HEK293 (cell line): ENCODE results near the gene HMGN1.
A peak's percentile ranks its signal among the peaks of the same experiment; 100 is the strongest.

ENCODE experiments used
- CTCF ChIA-PET: fragments of 350-600 bp; formaldehyde crosslinking; extraction: SDS; loops from one replicate; lab custom pipeline; 2021; ENCODE audit warnings: antibody characterized with exemption; lab: Yijun Ruan, JAX
- POLR2A ChIA-PET: fragments of 300-600 bp; formaldehyde crosslinking; extraction: SDS; loops from one replicate; lab custom pipeline; 2020; ENCODE audit warnings: antibody characterized with exemption, inconsistent platforms; lab: Yijun Ruan, JAX
- H3K27ac ChIP-seq: fragments of 200-500 bp; sonication (Bioruptor generic); 2 replicates; pipeline ENCODE4 v1.5.1; 2014; ENCODE audit warnings: low read depth, low read length, control low read depth, inconsistent platforms; ENCODE audit errors: extremely low read depth
- H3K36me3 ChIP-seq, 2 experiments: fragments of 200-500 bp in 1 of 2; sonication (Bioruptor generic) in 1 of 2; 1 replicate in 1 of 2; 2 replicates in 1 of 2; pipeline ENCODE4 v1.5.1; 2014 to 2017; ENCODE audit warnings: inconsistent platforms in 2 of 2, low read length in 2 of 2; ENCODE audit not compliant: control insufficient read depth in 2 of 2, insufficient read depth in 1 of 2
- H3K4me1 ChIP-seq: fragments of 200-500 bp; sonication (Bioruptor generic); 2 replicates; pipeline ENCODE4 v1.5.1; 2014; ENCODE audit warnings: mild to moderate bottlenecking, low read length, inconsistent platforms; ENCODE audit not compliant: control insufficient read depth, insufficient read depth
- H3K4me3 ChIP-seq: 2 replicates; pipeline ENCODE4 v1.5.1; 2011; ENCODE audit warnings: low read depth, mild to moderate bottlenecking, control low read depth, low read length, moderate library complexity
- H3K9me3 ChIP-seq: fragments of 200-500 bp; sonication (Bioruptor generic); 2 replicates; pipeline ENCODE4 v1.5.1; 2014; ENCODE audit warnings: low read depth, low read length, inconsistent platforms; ENCODE audit not compliant: control insufficient read depth, insufficient read depth
- HIC1 ChIP-seq: fragments of 450-650 bp; formaldehyde crosslinking; IDR thresholded peaks from 2 replicates; pipeline ENCODE4 v1.5.1; 2016; ENCODE audit warnings: missing biosample characterization, missing genetic modification characterization
- SP3 ChIP-seq: fragments of 450-650 bp; formaldehyde crosslinking; IDR thresholded peaks from 2 replicates; pipeline ENCODE4 v1.5.1; 2016; ENCODE audit warnings: missing biosample characterization, missing genetic modification characterization
- ZFP69B ChIP-seq: fragments of 450-650 bp; formaldehyde crosslinking; IDR thresholded peaks from 2 replicates; pipeline ENCODE4 v1.5.1; 2016; ENCODE audit warnings: missing biosample characterization, missing genetic modification characterization
- ZNF341 ChIP-seq: fragments of 450-650 bp; formaldehyde crosslinking; IDR thresholded peaks from 2 replicates; pipeline ENCODE4; 2016; ENCODE audit warnings: low read depth, missing biosample characterization, missing genetic modification characterization
- ZNF518A ChIP-seq: fragments of 450-650 bp; formaldehyde crosslinking; conservative IDR thresholded peaks from 2 replicates; pipeline ENCODE4 v1.5.1; 2016; ENCODE audit warnings: low read depth, missing biosample characterization, missing genetic modification characterization
- ZNF521 ChIP-seq: fragments of 450-650 bp; formaldehyde crosslinking; IDR thresholded peaks from 2 replicates; pipeline ENCODE4 v1.5.1; 2017; ENCODE audit warnings: missing biosample characterization, mild to moderate bottlenecking, missing genetic modification characterization
- ZNF529 ChIP-seq: fragments of 450-650 bp; formaldehyde crosslinking; IDR thresholded peaks from 2 replicates; pipeline ENCODE4 v1.5.1; 2017; ENCODE audit warnings: missing genetic modification characterization, missing biosample characterization; ENCODE audit not compliant: insufficient replicate concordance
- ZNF560 ChIP-seq: fragments of 450-650 bp; formaldehyde crosslinking; IDR thresholded peaks from 2 replicates; pipeline ENCODE4 v1.5.1; 2017; ENCODE audit warnings: missing biosample characterization, missing genetic modification characterization, borderline replicate concordance
- ZNF580 ChIP-seq: fragments of 450-650 bp; formaldehyde crosslinking; IDR thresholded peaks from 2 replicates; pipeline ENCODE4 v1.5.1; 2016; ENCODE audit warnings: missing biosample characterization, missing genetic modification characterization
- ZSCAN5A ChIP-seq: fragments of 450-650 bp; formaldehyde crosslinking; IDR thresholded peaks from 2 replicates; pipeline ENCODE4 v1.5.1; 2016; ENCODE audit warnings: missing biosample characterization, missing genetic modification characterization
- TF ChIP-seq, protein P1 (sequence below): fragments of 450-650 bp; formaldehyde crosslinking; IDR thresholded peaks from 2 replicates; pipeline ENCODE4 v1.5.1; 2017; ENCODE audit warnings: missing biosample characterization, missing genetic modification characterization
- TF ChIP-seq, protein P2 (sequence below): fragments of 450-650 bp; formaldehyde crosslinking; IDR thresholded peaks from 2 replicates; pipeline ENCODE4 v1.5.1; 2017; ENCODE audit warnings: missing biosample characterization, missing genetic modification characterization

Gene HMGN1

DNA sequence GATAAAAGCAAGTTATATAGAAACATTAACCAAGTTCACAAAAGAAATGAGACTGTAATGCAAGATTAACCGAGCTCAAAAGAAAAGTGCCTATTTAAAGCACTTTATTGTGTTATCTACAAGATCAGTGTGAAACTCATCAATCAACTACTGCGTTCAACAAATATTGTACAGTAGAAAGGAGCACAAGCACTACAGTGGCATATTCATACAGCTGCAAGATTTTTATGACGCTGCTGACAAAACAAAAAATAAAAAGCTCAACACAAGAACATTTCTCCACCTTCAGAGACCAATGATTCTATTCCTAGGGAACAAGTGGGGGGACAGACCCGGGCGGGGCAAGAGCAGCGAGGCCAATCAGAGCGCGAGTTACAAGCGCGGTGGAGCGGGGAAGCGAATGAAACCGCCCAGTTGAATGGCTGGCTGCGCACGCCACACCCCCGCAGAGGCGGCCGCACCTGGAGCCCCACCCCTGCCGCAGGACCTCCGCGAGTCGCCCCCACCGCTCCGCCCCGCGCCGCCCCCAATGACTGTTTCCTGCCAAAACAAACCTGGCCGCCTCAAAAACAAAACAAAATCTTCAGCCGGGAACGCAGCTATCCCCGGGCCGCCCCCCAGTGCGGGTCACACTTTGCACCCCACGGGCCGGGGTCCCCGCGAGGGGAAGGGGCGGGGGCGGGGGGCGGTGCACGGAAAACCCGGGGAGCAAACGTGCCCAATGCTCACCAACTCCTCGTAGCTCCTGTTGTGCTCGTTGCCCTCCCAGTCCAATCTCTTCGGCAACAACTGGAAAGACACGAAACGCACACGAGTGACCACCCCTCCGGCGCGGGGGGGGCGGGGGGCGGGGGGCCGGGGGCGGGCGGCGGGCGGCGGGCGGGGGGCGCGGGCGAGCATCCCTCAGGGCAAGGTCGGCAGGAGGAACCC is 36.5 kb downstream of the HMGN1 start (continued):
- no peak for TF ChIP-seq HIC1 (tag by site-specific recombination)
- no peak for TF ChIP-seq ZNF529 (tag by site-specific recombination)
- peak; percentile 67 for TF ChIP-seq ZNF341 (tag by site-specific recombination)
- TF ChIP-seq ZNF560 (tag by site-specific recombination), result no peak
- peak; percentile 99 for TF ChIP-seq SP3 (tag by site-specific recombination)
- no peak for TF ChIP-seq ZSCAN5A (tag by site-specific recombination)
- TF ChIP-seq ZNF580 (tag by site-specific recombination), result no peak
- no peak for TF ChIP-seq ZNF521
- TF ChIP-seq, protein P1, sequence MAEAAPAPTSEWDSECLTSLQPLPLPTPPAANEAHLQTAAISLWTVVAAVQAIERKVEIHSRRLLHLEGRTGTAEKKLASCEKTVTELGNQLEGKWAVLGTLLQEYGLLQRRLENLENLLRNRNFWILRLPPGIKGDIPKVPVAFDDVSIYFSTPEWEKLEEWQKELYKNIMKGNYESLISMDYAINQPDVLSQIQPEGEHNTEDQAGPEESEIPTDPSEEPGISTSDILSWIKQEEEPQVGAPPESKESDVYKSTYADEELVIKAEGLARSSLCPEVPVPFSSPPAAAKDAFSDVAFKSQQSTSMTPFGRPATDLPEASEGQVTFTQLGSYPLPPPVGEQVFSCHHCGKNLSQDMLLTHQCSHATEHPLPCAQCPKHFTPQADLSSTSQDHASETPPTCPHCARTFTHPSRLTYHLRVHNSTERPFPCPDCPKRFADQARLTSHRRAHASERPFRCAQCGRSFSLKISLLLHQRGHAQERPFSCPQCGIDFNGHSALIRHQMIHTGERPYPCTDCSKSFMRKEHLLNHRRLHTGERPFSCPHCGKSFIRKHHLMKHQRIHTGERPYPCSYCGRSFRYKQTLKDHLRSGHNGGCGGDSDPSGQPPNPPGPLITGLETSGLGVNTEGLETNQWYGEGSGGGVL, result peak; percentile 54
- TF ChIP-seq ZNF518A (tag by site-specific recombination), result no peak; the same call in 1 of the 2 replicates
- TF ChIP-seq ZFP69B (tag by site-specific recombination), result no peak

- TF ChIP-seq, protein P2, sequence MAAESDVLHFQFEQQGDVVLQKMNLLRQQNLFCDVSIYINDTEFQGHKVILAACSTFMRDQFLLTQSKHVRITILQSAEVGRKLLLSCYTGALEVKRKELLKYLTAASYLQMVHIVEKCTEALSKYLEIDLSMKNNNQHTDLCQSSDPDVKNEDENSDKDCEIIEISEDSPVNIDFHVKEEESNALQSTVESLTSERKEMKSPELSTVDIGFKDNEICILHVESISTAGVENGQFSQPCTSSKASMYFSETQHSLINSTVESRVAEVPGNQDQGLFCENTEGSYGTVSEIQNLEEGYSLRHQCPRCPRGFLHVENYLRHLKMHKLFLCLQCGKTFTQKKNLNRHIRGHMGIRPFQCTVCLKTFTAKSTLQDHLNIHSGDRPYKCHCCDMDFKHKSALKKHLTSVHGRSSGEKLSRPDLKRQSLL, result no peak
- CTCF ChIA-PET, result no interaction called here
Observed at GRCh38 chr21:39311164-39311563, 37.7 kb downstream of the HMGN1 start.

More at GRCh38 chr21:39311164-39311563, 37.7 kb downstream of the HMGN1 start:
- POLR2A ChIA-PET, result interaction anchor here (3.0 to 3.4 kb wide), 2 partner anchors 75 to 127 kb away, joined by 31 to 32 read pairs; partner anchors contain the start of gene PSMG1
- Histone ChIP-seq H3K27ac (no peak overlapping the region), H3K4me1 (peaks cover 6% of the 10 kb centered on the region; the same call in 1 of the 2 replicates), H3K4me3 (no peak overlapping the region), H3K9me3 (no peaks in the 10 kb centered on the region), H3K36me3 (peaks cover 33 to 40% of the 10 kb centered on the region in 2 experiments)
